HL-60 (cell line): ENCODE measurements around the gene MDGA2.

Experiments
- CTCF ChIP-seq: IDR thresholded peaks from one replicate; pipeline ENCODE4 v1.5.1; 2011; ENCODE audit warnings: low read length, control low read depth, inconsistent platforms; ENCODE audit not compliant: insufficient read depth
- POLR2AphosphoS5 ChIP-seq: IDR thresholded peaks from 2 replicates; pipeline ENCODE4 v1.6.1; 2012; ENCODE audit warnings: low read depth
- REST ChIP-seq: IDR thresholded peaks from 2 replicates; pipeline ENCODE4 v1.6.1; 2012; ENCODE audit warnings: low read depth; ENCODE audit not compliant: insufficient replicate concordance

- no peak for TF ChIP-seq CTCF
- TF ChIP-seq POLR2AphosphoS5, result no peak
- no peak for TF ChIP-seq REST
These were observed 37.7 kb downstream of the MDGA2 start for GRCh38 chr14:47637753-47638152.
